WTC11 (cell line): ENCODE measurements around the gene PCDH9.

Experiments used
- FOXP4 ChIP-seq: sonication (generic); formaldehyde crosslinking; IDR thresholded peaks from 2 replicates; pipeline ENCODE4 v1.8.0; 2022; ENCODE audit warnings: mild to moderate bottlenecking, missing genetic modification reagents
- ZNF263 ChIP-seq: sonication (generic); formaldehyde crosslinking; IDR thresholded peaks from 2 replicates; pipeline ENCODE4 v1.8.1; 2022; ENCODE audit warnings: low read depth, mild to moderate bottlenecking, moderate library complexity, missing genetic modification reagents
- ZNF671 ChIP-seq: fragments of 250-450 bp; sonication (Bioruptor Pico); IDR thresholded peaks from 2 replicates; pipeline ENCODE4 v1.8.0; 2021; ENCODE audit warnings: mild to moderate bottlenecking
- TF ChIP-seq, protein P1 (sequence below): fragments of 200-600 bp; IDR thresholded peaks from 2 replicates; pipeline ENCODE4 v1.8.0; 2022; ENCODE audit warnings: antibody characterized with exemption
- TF ChIP-seq, protein P2 (sequence below): fragments of 250-450 bp; sonication (Bioruptor Pico); IDR thresholded peaks from 2 replicates; pipeline ENCODE4 v1.9.0; 2021; ENCODE audit warnings: mild to moderate bottlenecking, borderline replicate concordance
- TF ChIP-seq, protein P3 (sequence below): sonication (generic); formaldehyde crosslinking; IDR thresholded peaks from 2 replicates; pipeline ENCODE4 v1.8.0; 2022; ENCODE audit warnings: mild to moderate bottlenecking, missing genetic modification reagents

GRCh38 chr13:66400292-66400691 lies 829.8 kb downstream of the PCDH9 start:
- TF ChIP-seq FOXP4 (CRISPR knock-in tag): no peak
- TF ChIP-seq ZNF263 (CRISPR knock-in tag): no peak
- no peak for TF ChIP-seq ZNF671 (CRISPR knock-in tag)
- TF ChIP-seq, protein P1, sequence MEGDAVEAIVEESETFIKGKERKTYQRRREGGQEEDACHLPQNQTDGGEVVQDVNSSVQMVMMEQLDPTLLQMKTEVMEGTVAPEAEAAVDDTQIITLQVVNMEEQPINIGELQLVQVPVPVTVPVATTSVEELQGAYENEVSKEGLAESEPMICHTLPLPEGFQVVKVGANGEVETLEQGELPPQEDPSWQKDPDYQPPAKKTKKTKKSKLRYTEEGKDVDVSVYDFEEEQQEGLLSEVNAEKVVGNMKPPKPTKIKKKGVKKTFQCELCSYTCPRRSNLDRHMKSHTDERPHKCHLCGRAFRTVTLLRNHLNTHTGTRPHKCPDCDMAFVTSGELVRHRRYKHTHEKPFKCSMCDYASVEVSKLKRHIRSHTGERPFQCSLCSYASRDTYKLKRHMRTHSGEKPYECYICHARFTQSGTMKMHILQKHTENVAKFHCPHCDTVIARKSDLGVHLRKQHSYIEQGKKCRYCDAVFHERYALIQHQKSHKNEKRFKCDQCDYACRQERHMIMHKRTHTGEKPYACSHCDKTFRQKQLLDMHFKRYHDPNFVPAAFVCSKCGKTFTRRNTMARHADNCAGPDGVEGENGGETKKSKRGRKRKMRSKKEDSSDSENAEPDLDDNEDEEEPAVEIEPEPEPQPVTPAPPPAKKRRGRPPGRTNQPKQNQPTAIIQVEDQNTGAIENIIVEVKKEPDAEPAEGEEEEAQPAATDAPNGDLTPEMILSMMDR: no peak
- TF ChIP-seq, protein P2, sequence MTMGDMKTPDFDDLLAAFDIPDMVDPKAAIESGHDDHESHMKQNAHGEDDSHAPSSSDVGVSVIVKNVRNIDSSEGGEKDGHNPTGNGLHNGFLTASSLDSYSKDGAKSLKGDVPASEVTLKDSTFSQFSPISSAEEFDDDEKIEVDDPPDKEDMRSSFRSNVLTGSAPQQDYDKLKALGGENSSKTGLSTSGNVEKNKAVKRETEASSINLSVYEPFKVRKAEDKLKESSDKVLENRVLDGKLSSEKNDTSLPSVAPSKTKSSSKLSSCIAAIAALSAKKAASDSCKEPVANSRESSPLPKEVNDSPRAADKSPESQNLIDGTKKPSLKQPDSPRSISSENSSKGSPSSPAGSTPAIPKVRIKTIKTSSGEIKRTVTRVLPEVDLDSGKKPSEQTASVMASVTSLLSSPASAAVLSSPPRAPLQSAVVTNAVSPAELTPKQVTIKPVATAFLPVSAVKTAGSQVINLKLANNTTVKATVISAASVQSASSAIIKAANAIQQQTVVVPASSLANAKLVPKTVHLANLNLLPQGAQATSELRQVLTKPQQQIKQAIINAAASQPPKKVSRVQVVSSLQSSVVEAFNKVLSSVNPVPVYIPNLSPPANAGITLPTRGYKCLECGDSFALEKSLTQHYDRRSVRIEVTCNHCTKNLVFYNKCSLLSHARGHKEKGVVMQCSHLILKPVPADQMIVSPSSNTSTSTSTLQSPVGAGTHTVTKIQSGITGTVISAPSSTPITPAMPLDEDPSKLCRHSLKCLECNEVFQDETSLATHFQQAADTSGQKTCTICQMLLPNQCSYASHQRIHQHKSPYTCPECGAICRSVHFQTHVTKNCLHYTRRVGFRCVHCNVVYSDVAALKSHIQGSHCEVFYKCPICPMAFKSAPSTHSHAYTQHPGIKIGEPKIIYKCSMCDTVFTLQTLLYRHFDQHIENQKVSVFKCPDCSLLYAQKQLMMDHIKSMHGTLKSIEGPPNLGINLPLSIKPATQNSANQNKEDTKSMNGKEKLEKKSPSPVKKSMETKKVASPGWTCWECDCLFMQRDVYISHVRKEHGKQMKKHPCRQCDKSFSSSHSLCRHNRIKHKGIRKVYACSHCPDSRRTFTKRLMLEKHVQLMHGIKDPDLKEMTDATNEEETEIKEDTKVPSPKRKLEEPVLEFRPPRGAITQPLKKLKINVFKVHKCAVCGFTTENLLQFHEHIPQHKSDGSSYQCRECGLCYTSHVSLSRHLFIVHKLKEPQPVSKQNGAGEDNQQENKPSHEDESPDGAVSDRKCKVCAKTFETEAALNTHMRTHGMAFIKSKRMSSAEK (CRISPR knock-in tag): no peak
- TF ChIP-seq, protein P3, sequence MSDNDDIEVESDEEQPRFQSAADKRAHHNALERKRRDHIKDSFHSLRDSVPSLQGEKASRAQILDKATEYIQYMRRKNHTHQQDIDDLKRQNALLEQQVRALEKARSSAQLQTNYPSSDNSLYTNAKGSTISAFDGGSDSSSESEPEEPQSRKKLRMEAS (CRISPR knock-in tag): no peak
